Neural cell (in vitro differentiated cells): ENCODE data around the gene PSD2. TPM values are rescaled to one million over a fixed set of nuclear protein-coding genes. Genes with fewer than 3 reads are reported as not detected.

Experiments
- H2AFZ ChIP-seq: fragments of 200-600, 300-800 bp; sonication (generic), shearing (Covaris generic); 2 replicates; pipeline ENCODE4 v1.6.0; 2014; ENCODE audit warnings: low read depth, mild to moderate bottlenecking, antibody characterized with exemption, low read length, moderate library complexity
- H3F3A ChIP-seq: fragments of 200-600 bp; shearing (Covaris generic); 2 replicates; pipeline ENCODE4 v1.6.1; 2016; ENCODE audit warnings: mild to moderate bottlenecking, moderate library complexity, mixed read lengths, antibody characterized with exemption, low read length; ENCODE audit not compliant: insufficient read depth, poor library complexity, severe bottlenecking
- H3K27ac ChIP-seq: fragments of 200-600, 300-800 bp; sonication (generic), shearing (Covaris generic); 2 replicates; pipeline ENCODE4 v1.5.1; 2014; ENCODE audit warnings: mild to moderate bottlenecking, low read length, moderate library complexity
- H3K27me3 ChIP-seq: fragments of 300-800, 200-600 bp; sonication (generic), shearing (Covaris generic); 2 replicates; pipeline ENCODE4 v1.6.0; 2014; ENCODE audit warnings: mild to moderate bottlenecking, low read depth, low read length, moderate library complexity; ENCODE audit not compliant: insufficient read depth
- H3K36me3 ChIP-seq: fragments of 300-800, 200-600 bp; sonication (generic), shearing (Covaris generic); 2 replicates; pipeline ENCODE4 v1.5.1; 2014; ENCODE audit warnings: mild to moderate bottlenecking, antibody characterized with exemption, low read length, moderate library complexity; ENCODE audit not compliant: insufficient read depth
- H3K4me2 ChIP-seq: fragments of 300-800, 200-600 bp; sonication (generic), shearing (Covaris generic); 2 replicates; pipeline ENCODE4 v1.6.0; 2014; ENCODE audit warnings: mild to moderate bottlenecking, low read length
- H3K4me3 ChIP-seq: fragments of 300-800, 200-600 bp; sonication (generic), shearing (Covaris generic); 2 replicates; pipeline ENCODE4 v1.5.1; 2014; ENCODE audit warnings: mild to moderate bottlenecking, low read length, moderate library complexity
- H3K79me2 ChIP-seq: fragments of 200-600 bp; shearing (Covaris generic); replicated peaks from 2 replicates; pipeline ENCODE4 v1.6.0; 2014; ENCODE audit warnings: mild to moderate bottlenecking, low read length, moderate library complexity; ENCODE audit not compliant: insufficient read depth
- H3K9ac ChIP-seq: fragments of 300-800, 200-600 bp; sonication (generic), shearing (Covaris generic); 2 replicates; pipeline ENCODE4 v1.6.1; 2016; ENCODE audit warnings: mild to moderate bottlenecking, low read length, mixed read lengths
- H3K9me2 ChIP-seq: fragments of 200-600 bp; shearing (Covaris generic); 2 replicates; pipeline ENCODE4 v1.6.1; 2016; ENCODE audit warnings: mild to moderate bottlenecking, low read length, mixed read lengths; ENCODE audit not compliant: insufficient read depth
- H3K9me3 ChIP-seq: fragments of 200-600, 300-800 bp; sonication (generic), shearing (Covaris generic); 2 replicates; pipeline ENCODE4 v1.6.1; 2016; ENCODE audit warnings: mild to moderate bottlenecking, mixed run types, low read length, moderate library complexity, mixed read lengths
- H4K20me1 ChIP-seq: fragments of 200-600 bp; shearing (Covaris generic); 2 replicates; pipeline ENCODE4 v1.6.1; 2016; ENCODE audit warnings: mild to moderate bottlenecking, mixed run types; ENCODE audit not compliant: insufficient read depth
- CTCF ChIP-seq: fragments of 450-650 bp; IDR thresholded peaks from 2 replicates; pipeline ENCODE4 v1.5.1; 2014; ENCODE audit warnings: antibody characterized with exemption, mild to moderate bottlenecking, moderate library complexity; ENCODE audit not compliant: poor library complexity, severe bottlenecking
- EP300 ChIP-seq: fragments of 450-650 bp; conservative IDR thresholded peaks from 2 replicates; pipeline ENCODE4 v1.6.1; 2014; ENCODE audit warnings: antibody characterized with exemption, mild to moderate bottlenecking, moderate library complexity; ENCODE audit not compliant: poor library complexity, severe bottlenecking
- EZH2 ChIP-seq: fragments of 200-600, 300-800 bp; shearing (Covaris generic), sonication (generic); IDR thresholded peaks from 2 replicates; pipeline ENCODE4 v1.6.1; 2014; ENCODE audit warnings: antibody characterized with exemption, low read length, borderline replicate concordance, mild to moderate bottlenecking; ENCODE audit not compliant: insufficient read depth, poor library complexity, severe bottlenecking
- MXI1 ChIP-seq: fragments of 450-650 bp; conservative IDR thresholded peaks from 2 replicates; pipeline ENCODE4 v1.6.1; 2014; ENCODE audit warnings: antibody characterized with exemption, mild to moderate bottlenecking; ENCODE audit not compliant: poor library complexity, severe bottlenecking
- POLR2AphosphoS5 ChIP-seq: IDR thresholded peaks from 2 replicates; pipeline ENCODE4 v1.6.1; 2012
- RAD21 ChIP-seq: fragments of 450-650 bp; conservative IDR thresholded peaks from 2 replicates; pipeline ENCODE4 v1.6.1; 2014; ENCODE audit warnings: antibody characterized with exemption, mild to moderate bottlenecking, moderate library complexity
- REST ChIP-seq: IDR thresholded peaks from 2 replicates; pipeline ENCODE4 v1.6.1; 2012; ENCODE audit warnings: borderline replicate concordance
- SMC3 ChIP-seq: fragments of 450-650 bp; conservative IDR thresholded peaks from 2 replicates; pipeline ENCODE4 v1.6.1; 2014; ENCODE audit warnings: antibody characterized with exemption, mild to moderate bottlenecking, moderate library complexity; ENCODE audit not compliant: poor library complexity
- TAF1 ChIP-seq: IDR thresholded peaks from 2 replicates; pipeline ENCODE4 v1.6.1; 2012; ENCODE audit warnings: low read depth
- polyA plus RNA-seq: library from polyadenylated mRNA; depleted of rRNA; stranded (reverse); fragments of >200 nt; gene quantifications from 2 replicates; pipeline ENCODE4 v1.2.3, GENCODE V29; 2014

PSD2 gene
- polyA plus RNA-seq, 1 donor from 2014 or later: 33.4 TPM

- Histone ChIP-seq H3K4me3 (no peak overlapping the region), H2AFZ (no peak overlapping the region), H3K79me2 (no peaks in the 10 kb centered on the region), H3F3A (no peaks in the 10 kb centered on the region), H4K20me1 (no peaks in the 10 kb centered on the region), H3K36me3 (peaks cover 9% of the 10 kb centered on the region), H3K9me3 (no peaks in the 10 kb centered on the region), H3K4me2 (no peak overlapping the region), H3K9ac (no peak overlapping the region), H3K27me3 (peaks cover 21% of the 10 kb centered on the region), H3K9me2 (no peaks in the 10 kb centered on the region), H3K27ac (no peak overlapping the region)
- TF ChIP-seq RAD21: no peak
- no peak for TF ChIP-seq EZH2
- no peak for TF ChIP-seq EP300
- no peak for TF ChIP-seq POLR2AphosphoS5
- no peak for TF ChIP-seq SMC3
- TF ChIP-seq REST: no peak
- TF ChIP-seq TAF1: no peak
- no peak for TF ChIP-seq CTCF
- no peak for TF ChIP-seq MXI1
Observed at GRCh38 chr5:139845846-139846681, 50.5 kb downstream of the PSD2 start.

DNA sequence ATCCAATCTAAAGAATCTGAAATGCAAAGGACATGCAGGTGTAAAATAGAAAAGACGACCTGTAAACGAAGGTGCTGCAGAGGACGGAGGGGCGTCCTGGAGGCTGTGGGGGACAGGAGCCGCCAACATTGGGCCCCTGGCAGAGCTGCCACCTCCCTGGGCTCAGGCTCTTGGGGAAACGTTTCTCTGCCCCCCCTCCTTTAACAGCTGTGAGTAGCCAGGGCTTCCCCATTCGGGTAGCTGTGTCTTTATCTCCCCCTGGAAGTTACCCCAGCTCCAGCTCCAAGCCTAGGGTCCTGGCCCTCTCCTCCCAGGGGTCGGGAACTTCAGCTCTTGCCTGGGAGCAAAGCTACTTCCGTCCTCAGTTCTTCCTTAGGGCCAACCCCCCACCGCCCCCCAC is 51.5 kb downstream of the PSD2 start:
- H3K4me3 ChIP-seq: no peak overlapping the region

More for the DNA sequence above, 51.5 kb downstream of the PSD2 start:
- TF ChIP-seq CTCF (no peak), SMC3 (no peak), TAF1 (no peak), EP300 (no peak)
- no peaks in the 10 kb centered on the region for H3F3A ChIP-seq
- no peak overlapping the region for H2AFZ ChIP-seq
- no peaks in the 10 kb centered on the region for H3K79me2 ChIP-seq
- no peak overlapping the region for H3K27ac ChIP-seq
- H3K4me2 ChIP-seq: no peak overlapping the region
- H3K9ac ChIP-seq: no peak overlapping the region
- no peaks in the 10 kb centered on the region for H4K20me1 ChIP-seq
- H3K9me3 ChIP-seq: no peaks in the 10 kb centered on the region
- H3K36me3 ChIP-seq: peaks cover 9% of the 10 kb centered on the region
- no peaks in the 10 kb centered on the region for H3K9me2 ChIP-seq
- H3K27me3 ChIP-seq: peaks cover 21% of the 10 kb centered on the region
